GM19238 (cell line): Measurements from ENCODE around the gene RRH.
"Not testable (repeated sequence)": the region's sequence is repeated elsewhere in the genome, so short reads cannot be mapped to it uniquely, and the experiment has no call there.

Experiments
- DNase-seq: peaks from one replicate; pipeline ENCODE4 v3.0.0; 2011; ENCODE audit warnings: low spot score; ENCODE audit not compliant: insufficient read length

Gene RRH

DNA sequence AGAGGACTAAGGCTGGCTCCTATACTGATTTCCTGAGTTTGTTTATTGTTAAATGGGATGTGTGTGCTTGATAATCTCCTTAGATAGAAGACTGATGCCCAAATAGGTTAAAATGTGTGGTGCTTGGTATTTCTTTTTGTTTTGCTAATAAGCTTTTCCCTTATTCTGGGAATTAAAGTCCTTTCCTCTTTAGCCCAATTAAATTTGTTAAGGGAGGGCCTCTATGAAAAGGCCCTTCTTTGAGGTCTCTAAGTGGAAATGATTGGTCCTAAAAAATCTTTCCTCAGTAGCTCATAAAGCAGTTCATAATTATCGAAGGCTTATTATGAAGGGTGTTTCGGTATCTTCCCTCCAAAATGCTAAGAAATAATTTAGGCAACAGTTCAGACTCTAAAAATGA is at the start of gene RRH:
Gene RRH (plus strand): TSS at position 301 of the 400 bp plus-strand sequence. CDS start 56 bp downstream, at position 357.
- no peak for DNase-seq

GRCh38 chr4:109782092-109782491 is 45.7 kb upstream of the RRH start:
- not testable (repeated sequence) for DNase-seq

- DNase-seq: no peak
Measured at GRCh38 chr4:109786846-109787245, 40.9 kb upstream of the RRH start.

- no peak for DNase-seq
Measured at GRCh38 chr4:109787807-109788206, 40.0 kb upstream of the RRH start.

GRCh38 chr4:109795059-109795458 is 32.7 kb upstream of the RRH start:
- DNase-seq: no peak

DNA sequence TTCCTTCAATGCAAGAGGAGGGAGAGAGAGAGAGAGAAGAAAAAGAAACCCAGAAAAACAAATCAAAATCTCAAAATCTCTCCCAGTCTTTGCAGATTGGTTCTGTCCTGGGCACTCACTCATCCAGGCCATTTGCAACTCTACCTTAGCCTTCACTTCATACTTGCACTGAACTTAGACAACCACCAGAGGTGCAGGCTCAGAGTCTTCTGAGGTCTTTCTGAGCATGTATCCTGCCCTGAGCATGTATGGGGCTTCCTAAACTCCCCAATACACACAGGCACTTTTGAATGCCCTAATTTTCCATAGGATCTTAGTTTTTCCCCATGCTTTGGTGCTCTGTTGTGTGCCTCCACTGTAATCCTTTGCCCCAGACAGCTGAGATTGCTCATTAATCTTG is 28.9 kb upstream of the RRH start:
- DNase-seq: no peak

- no peak for DNase-seq
Measured at GRCh38 chr4:109801099-109801789, 26.5 kb upstream of the RRH start.

GRCh38 chr4:109801895-109802319 is 25.9 kb upstream of the RRH start, which contains the start of gene CFI:
TSS of gene CFI (minus strand) at chr4:109801999. CDS start at chr4:109801971, 28 bp downstream.
- no peak for DNase-seq

DNA sequence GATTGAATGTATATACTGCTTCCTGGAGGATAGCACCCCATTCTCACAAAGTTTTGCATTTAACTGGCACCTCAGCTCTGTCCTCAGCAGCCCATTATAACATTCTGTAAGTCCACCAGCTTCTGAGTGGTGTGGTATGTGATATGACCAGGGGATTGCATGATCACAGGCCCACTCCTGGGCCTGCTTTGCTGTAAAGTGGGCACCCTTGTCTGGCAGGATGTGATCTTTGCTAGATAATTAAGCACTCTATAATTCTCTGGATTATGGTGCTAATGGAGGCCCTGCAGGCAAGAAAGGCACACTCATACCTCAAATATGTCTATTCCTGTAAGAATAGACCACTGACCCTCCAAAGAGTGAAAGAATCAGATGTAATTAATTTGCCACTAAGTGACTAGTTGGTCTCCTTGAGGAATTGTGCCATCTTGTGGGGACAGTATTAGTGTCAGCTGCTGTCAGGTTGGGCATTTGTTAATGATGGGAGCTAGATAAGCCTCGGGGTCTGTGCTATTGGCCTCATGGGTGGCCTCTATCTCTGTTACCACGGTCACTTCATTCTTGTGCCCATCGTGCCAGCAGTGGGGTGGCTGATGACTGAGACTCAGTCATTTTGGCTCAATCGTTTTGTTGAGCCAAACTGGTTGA is 23.7 kb upstream of the RRH start:
- no peak for DNase-seq

DNA sequence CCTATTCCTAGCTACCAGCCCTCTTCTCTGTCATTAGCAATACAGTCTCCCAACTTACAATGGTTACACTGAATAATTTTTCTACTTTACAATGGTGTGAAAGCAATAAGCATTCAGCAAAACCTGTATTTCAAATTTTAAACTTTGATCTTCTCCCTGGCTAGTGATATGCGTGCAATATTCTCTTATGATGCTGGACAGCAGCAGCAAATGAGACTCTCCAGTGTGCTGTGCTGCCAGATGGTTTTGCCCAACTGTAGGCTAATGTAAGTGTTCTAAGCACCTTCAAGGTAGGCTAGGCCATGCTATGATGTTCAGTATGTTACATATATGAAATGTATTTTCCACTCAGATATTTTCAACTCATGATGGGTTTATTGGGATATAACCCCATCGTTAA is 18.1 kb upstream of the RRH start:
- DNase-seq: no peak

DNA sequence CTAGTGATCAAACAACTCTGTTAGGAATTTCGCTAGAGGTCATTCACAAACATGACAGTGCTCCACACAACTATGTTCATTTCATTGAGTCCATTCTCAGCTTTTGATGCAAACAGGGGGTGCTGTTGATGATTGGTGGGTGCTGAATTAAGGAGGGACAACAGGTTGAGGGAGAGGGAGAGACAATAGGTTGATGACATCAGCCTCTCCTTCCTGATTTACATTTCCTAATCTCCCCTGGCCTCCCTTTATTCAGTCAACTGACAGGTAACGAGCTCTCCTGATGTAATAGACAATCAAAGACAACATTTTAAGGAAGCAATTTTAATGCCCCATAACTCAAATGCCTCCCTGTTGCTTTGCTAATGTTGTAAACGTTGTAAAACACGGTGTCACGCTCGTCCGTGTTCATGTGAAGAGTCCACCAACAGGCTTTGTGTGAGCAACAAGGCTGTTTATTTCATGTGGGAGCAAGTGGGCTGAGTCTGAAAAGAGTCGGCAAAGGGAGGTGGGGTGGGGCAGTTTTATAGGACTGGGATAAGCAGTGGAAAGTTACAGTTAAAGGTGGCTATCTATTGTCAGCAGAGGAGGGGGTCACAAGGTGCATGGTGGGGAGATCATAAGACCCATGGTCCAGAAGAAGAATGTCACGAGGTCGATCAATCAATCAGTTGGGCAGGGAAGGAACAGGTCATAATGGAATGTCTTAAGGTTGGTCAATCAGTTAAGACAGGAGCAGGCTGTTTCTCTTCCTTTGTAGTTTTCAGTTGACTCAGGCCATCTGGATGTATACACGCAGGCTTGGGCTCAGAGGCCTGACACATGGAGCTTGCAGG is 17.0 kb upstream of the RRH start:
- no peak for DNase-seq

GRCh38 chr4:109811707-109812106 is 16.1 kb upstream of the RRH start:
- no peak for DNase-seq

GRCh38 chr4:109815151-109816081 is 12.4 kb upstream of the RRH start, which contains the start of gene GAR1:
TSS of gene GAR1 (plus strand) at chr4:109815762. CDS start at chr4:109816165, 403 bp downstream.
- peak; percentile 71 for DNase-seq

GRCh38 chr4:109816082-109816442 is 11.7 kb upstream of the RRH start:
- no peak for DNase-seq

DNA sequence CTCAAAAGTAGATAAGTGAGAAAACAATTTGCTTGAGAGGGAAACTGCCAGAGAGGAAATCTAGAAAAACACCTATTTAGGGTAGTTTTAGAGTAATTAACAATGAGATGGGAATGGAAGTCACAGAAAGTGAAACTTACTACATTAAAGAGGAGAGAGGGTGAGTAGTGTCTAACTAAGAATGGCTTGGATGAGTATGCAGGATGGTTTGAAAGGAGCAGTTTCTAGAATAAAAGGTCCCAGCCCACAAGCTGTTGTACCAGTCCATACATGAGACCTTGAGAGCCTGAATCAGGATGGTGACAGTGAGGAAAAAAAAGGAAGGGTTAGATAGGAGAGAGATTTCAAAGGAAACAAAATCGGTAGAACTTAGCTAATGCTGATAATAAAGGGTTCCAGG is 10.9 kb upstream of the RRH start:
- DNase-seq: no peak

DNA sequence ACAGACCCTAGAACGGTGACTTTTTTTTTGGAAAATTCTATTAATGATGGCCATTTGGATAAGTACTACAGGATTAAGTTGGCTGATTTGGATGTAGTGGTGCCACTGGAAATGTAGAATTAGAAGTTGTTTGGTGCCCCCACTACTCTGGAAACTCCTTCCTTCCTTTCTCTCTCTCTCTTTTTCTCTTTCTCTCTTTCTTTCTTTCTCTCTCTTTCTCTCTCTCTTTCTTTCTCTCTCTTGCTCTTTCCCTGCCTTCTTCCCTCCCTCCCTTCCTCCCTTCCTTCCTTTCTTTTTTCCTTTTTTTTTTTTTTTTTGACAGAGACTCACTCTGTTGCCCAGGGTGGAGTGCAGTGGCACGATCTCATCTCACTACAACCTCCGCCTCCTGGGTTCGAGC is 9.5 kb upstream of the RRH start:
- no peak for DNase-seq

DNA sequence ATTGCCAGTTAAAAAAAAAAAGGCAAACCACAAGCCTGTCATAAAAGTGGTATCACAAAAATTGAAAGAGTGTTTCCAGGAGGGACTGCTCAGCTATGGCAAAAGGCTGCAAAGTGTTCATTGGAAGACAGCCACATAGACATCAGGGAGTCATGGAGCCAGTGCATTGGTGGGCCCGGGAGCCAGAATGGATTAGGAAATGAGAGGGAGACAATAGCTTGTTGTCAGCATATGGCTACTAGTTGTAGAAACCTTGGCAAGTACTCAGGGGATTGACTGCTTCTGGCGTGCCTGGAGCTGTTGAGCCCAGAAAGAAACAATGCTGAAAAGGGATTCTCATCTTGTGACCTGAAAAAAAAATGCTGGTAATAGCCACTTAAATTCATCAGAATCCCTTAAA is 7.2 kb upstream of the RRH start:
- no peak for DNase-seq

DNA sequence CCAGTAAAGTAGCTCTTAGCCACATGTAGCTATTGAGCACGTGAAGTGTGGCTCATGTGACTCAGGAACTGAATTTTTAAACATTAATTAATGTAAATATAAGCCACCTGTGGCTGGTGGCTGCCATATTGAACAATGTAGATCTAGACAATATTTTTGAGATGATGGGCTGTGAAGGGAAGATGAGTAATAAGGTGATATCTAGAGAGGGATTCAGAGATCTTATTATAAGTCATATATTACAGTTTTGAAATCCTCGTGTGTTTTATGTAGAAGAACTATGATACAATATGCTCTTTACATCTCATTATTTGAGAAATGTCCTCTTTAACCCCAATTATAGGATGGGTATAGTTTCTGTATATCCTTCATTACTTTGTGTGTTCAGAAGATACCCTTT is 6.6 kb upstream of the RRH start:
- DNase-seq: no peak

DNA sequence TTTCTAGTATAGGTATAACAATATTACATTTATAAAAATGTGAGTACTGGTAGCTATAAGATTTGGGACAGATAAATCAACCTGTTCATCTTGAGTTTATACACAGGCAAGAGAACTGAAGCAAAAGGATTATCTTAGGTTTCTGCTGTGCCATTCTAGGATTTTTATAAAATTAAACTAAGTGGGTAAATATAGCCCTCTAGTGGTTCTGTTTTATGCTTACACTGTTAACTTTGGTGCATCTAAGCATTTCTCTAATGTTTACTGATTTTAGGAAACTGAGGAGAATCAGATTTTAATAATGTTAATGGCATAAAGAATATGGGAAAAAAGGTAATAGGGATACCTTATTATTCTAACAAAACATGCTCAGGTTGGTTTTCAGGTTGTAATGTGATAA is 1.1 kb upstream of the RRH start:
- no peak for DNase-seq

- no peak for DNase-seq
Measured at GRCh38 chr4:109833756-109834155, 6.0 kb downstream of the RRH start.

DNA sequence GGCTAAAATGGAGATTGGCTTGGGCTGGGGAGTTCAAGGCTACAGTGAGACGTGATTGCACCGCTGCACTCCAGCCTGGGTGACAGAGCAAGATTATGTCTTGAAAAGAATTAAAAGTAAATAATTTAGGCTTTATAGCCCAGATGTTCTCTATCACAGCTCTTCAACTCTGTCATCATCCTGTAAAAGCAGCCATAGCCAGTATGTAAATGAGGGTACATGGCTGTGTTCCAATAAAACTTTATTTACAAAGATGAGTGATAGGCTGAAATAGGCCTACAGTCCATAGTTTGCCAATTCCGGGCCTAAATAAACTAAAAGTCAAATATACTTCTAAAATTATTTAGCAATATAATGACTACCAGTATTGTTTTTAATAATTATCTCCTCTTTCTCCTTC is 9.2 kb downstream of the RRH start:
- DNase-seq: no peak
